B cell (primary cell): ENCODE data around the gene CYFIP2.

ENCODE experiments used
- EZH2 ChIP-seq: IDR thresholded peaks from 2 replicates; pipeline ENCODE4 v1.6.1; 2012; ENCODE audit warnings: borderline replicate concordance, low read depth, mild to moderate bottlenecking, moderate library complexity, low read length; ENCODE audit not compliant: insufficient read depth, poor library complexity, severe bottlenecking
- TF ChIP-seq, protein P1 (sequence below): fragments of 200-600 bp; IDR thresholded peaks from one replicate; pipeline ENCODE4 v1.8.0; 2022; ENCODE audit warnings: antibody characterized with exemption, mild to moderate bottlenecking

DNA sequence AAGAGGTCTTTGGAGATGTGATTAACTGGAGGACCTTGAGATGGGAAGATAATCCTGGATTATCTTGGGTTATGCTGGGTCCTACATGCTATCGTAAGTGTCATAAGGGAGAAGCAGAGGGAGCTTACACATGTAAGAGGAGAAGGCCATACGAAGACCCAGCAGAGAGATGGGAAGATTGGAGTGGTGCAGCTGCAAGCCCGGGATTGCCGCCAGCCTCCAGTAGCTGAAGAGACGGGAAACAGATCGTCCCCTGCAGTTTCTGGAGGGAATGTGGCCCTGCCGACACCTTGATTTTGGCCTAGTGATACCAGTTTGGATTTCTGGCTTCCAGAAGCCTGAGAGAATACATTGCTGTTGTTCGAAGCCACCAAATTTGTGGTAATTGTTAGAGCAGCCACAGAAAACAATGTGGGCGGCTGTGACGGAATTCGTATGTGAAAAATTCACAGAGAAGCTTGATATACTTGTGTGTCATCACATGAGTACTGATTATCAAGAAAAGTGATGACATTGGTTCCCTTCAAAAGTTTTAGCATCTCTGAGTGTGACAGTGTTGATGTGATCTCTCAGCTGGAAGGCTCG lies 86.9 kb downstream of the CYFIP2 start:
- TF ChIP-seq, protein P1, sequence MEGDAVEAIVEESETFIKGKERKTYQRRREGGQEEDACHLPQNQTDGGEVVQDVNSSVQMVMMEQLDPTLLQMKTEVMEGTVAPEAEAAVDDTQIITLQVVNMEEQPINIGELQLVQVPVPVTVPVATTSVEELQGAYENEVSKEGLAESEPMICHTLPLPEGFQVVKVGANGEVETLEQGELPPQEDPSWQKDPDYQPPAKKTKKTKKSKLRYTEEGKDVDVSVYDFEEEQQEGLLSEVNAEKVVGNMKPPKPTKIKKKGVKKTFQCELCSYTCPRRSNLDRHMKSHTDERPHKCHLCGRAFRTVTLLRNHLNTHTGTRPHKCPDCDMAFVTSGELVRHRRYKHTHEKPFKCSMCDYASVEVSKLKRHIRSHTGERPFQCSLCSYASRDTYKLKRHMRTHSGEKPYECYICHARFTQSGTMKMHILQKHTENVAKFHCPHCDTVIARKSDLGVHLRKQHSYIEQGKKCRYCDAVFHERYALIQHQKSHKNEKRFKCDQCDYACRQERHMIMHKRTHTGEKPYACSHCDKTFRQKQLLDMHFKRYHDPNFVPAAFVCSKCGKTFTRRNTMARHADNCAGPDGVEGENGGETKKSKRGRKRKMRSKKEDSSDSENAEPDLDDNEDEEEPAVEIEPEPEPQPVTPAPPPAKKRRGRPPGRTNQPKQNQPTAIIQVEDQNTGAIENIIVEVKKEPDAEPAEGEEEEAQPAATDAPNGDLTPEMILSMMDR: no peak
- no peak for TF ChIP-seq EZH2
